CD4-positive, CD25-positive, alpha-beta regulatory T cell (primary cell): ENCODE results near the gene FAM168A. TPM values are rescaled to one million over a fixed set of nuclear protein-coding genes. Genes with fewer than 3 reads are reported as not detected.
A peak's percentile ranks its signal among the peaks of the same experiment; 100 is the strongest.

Experiments
- ATAC-seq, 2 donors: fragments of 150-1000 bp; cut with Tn5 transposase; one replicate each; pipeline ENCODE4 v1.10.0; 2021; ENCODE audit warnings: low read depth in 2 of 2, moderate number of reproducible peaks in 2 of 2, moderate library complexity in 1 of 2
- DNase-seq, 3 donors: peaks; one replicate each; pipeline versions ENCODE4 v3.0.0 to v3.0.0-alpha.2; 2012 to 2022; ENCODE audit warnings: mixed read lengths in 1 of 3
- H3K27ac ChIP-seq: one replicate; pipeline ENCODE4 v1.7.0; 2013; ENCODE audit warnings: mild to moderate bottlenecking, low read length; ENCODE audit not compliant: insufficient read depth, poor library complexity, severe bottlenecking
- H3K27me3 ChIP-seq: one replicate; pipeline ENCODE4 v1.7.0; 2013; ENCODE audit warnings: low read length; ENCODE audit not compliant: control insufficient read depth, insufficient read depth
- H3K36me3 ChIP-seq: one replicate; pipeline ENCODE4 v1.7.0; 2013; ENCODE audit warnings: mild to moderate bottlenecking, low read length, moderate library complexity; ENCODE audit not compliant: control insufficient read depth, insufficient read depth
- H3K4me1 ChIP-seq: 2 replicates; pipeline ENCODE4 v1.7.0; 2013; ENCODE audit warnings: mild to moderate bottlenecking, low read length; ENCODE audit not compliant: insufficient read depth, control insufficient read depth, poor library complexity, severe bottlenecking
- H3K4me3 ChIP-seq: one replicate; pipeline ENCODE4 v1.7.0; 2013; ENCODE audit warnings: low read depth, mild to moderate bottlenecking, low read length, moderate library complexity
- H3K9me3 ChIP-seq, 2 experiments: 1 replicate in 1 of 2; 2 replicates in 1 of 2; pipeline ENCODE4 v1.7.0; 2013; ENCODE audit warnings: low read length in 2 of 2, mild to moderate bottlenecking in 1 of 2, moderate library complexity in 1 of 2; ENCODE audit not compliant: control insufficient read depth in 2 of 2
- H3K27ac Mint-ChIP-seq, 3 donors: one replicate each; pipeline ENCODE4 v1.8.0; 2020 to 2022; ENCODE audit warnings: mild to moderate bottlenecking in 3 of 3, mixed read lengths in 3 of 3, moderate library complexity in 2 of 3
- H3K27me3 Mint-ChIP-seq: one replicate; pipeline ENCODE4 v1.8.0; 2022; ENCODE audit warnings: mild to moderate bottlenecking, mixed read lengths
- H3K36me3 Mint-ChIP-seq: one replicate; pipeline ENCODE4 v1.8.0; 2020; ENCODE audit warnings: mixed read lengths
- H3K4me1 Mint-ChIP-seq, 4 donors: one replicate each; pipeline ENCODE4 v1.8.0; 2020 to 2022; ENCODE audit warnings: mixed read lengths in 4 of 4, mild to moderate bottlenecking in 1 of 4
- H3K4me3 Mint-ChIP-seq, 4 donors: one replicate each; pipeline ENCODE4 v1.8.0; 2020 to 2022; ENCODE audit warnings: mild to moderate bottlenecking in 4 of 4, mixed read lengths in 4 of 4, moderate library complexity in 3 of 4
- H3K9me3 Mint-ChIP-seq, 7 donors: one replicate each; pipeline ENCODE4 v1.8.0; 2020 to 2022; ENCODE audit warnings: mixed read lengths in 7 of 7, mild to moderate bottlenecking in 3 of 7, moderate library complexity in 2 of 7
- polyA plus RNA-seq, 4 donors: library from polyadenylated mRNA; unstranded; fragments of 300-500 nt; fragmentation: Illumina TruSeq; gene quantifications; one replicate each; pipeline ENCODE4 v1.2.3, GENCODE V29; 2021
- total RNA-seq: library from RNA; stranded (reverse); gene quantifications from one replicate; pipeline ENCODE4 v1.2.3, GENCODE V29; 2022

The FAM168A gene
- total and polyA plus RNA-seq, 5 donors from 2014 or later = 1.5 to 21.3 (median 3.0) TPM

DNA sequence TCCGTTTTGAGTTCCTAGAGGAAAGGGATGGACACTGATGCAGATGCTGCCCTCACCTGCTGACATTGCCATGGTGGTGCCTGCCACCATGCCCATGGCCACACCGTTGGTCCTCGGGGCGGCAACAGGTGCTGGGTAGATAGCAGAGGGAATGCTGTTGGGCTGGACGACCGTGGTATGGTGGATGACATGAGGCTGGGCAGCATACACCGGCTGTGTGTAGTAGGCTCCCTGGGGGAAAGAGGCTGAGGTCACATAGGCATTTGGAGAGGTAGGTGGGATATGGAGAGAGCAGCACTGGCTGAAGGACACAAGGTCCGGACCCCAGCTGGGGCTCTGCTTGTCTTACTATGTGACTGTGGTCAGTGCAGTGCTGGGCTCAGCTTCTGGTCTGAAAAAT is 188.5 kb downstream of the FAM168A start:
- Mint-ChIP-seq H3K36me3 (peaks cover 29% of the 10 kb centered on the region), H3K27ac (peak overlapping the region in 2 of 3 donors; percentile 49 to 65), H3K27me3 (no peaks in the 10 kb centered on the region), H3K4me1 (peaks cover 0 to 7% (median 1%) of the 10 kb centered on the region in 4 donors), H3K9me3 (no peaks in the 10 kb centered on the region), H3K4me3 (no peak overlapping the region)
- H3K36me3 ChIP-seq = peaks cover 25% of the 10 kb centered on the region
- no peaks in the 10 kb centered on the region for H3K9me3 ChIP-seq
- no peaks in the 10 kb centered on the region for H3K27me3 ChIP-seq
- no peak overlapping the region for H3K4me3 ChIP-seq
- DNase-seq = no peak
- no peaks in the 10 kb centered on the region for H3K4me1 ChIP-seq
- no peak overlapping the region for H3K27ac ChIP-seq
- no peak for ATAC-seq

DNA sequence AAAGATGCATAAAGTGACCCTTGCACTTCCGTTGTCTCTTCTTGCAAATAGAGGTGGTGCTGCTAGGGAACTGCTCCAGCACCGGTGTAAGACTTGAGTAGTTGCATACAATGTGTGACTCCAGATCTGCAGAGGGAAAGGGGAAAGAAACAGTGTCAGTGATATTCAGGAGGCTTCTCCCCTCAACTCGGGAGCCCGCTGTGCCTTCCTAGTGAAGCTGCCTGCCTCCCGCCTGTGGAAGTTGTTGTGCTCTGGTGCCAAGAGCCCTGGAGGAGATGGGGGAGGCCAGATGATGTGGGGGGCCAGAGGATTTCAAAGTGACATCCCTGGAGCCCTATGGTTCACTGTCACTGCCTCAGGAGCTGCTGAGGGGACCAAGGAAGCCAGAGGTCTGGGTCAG is 191.3 kb downstream of the FAM168A start:
- Mint-ChIP-seq H3K27me3 (no peaks in the 10 kb centered on the region), H3K4me3 (no peak overlapping the region), H3K36me3 (peaks cover 23% of the 10 kb centered on the region), H3K4me1 (no peaks in the 10 kb centered on the region), H3K27ac (peak overlapping the region in 2 of 3 donors; percentile 32 to 65), H3K9me3 (no peaks in the 10 kb centered on the region)
- Histone ChIP-seq H3K9me3 (no peaks in the 10 kb centered on the region), H3K27ac (no peak overlapping the region), H3K4me3 (no peak overlapping the region), H3K4me1 (no peaks in the 10 kb centered on the region), H3K36me3 (peaks cover 25% of the 10 kb centered on the region), H3K27me3 (no peaks in the 10 kb centered on the region)
- ATAC-seq (no peak), DNase-seq (no peak)

DNA sequence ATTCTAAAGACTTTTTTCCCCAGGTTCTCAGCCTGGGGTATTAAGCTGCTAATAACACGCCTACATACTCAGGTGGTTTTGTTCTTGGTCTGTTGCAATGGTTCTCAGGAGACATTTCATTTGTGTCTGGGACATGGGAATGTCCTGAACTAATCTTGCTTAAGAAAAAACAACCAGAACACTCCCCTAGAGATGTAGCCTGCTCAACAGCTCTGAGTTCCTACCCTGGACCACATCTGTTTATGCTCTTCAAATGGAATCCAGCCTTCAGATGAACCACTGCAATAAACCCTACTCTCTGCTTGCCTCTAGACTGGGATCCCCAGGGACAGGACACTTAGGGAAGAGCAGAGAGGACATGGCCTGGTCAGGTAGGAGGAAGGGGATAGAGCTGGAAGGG is 191.8 kb downstream of the FAM168A start:
- no peaks in the 10 kb centered on the region for H3K4me1 ChIP-seq
- H3K36me3 ChIP-seq = peaks cover 25% of the 10 kb centered on the region
- no peak overlapping the region for H3K27ac ChIP-seq
- Mint-ChIP-seq H3K27ac (no peak overlapping the region), H3K27me3 (no peaks in the 10 kb centered on the region), H3K4me1 (no peaks in the 10 kb centered on the region), H3K36me3 (peaks cover 23% of the 10 kb centered on the region), H3K9me3 (no peaks in the 10 kb centered on the region), H3K4me3 (no peak overlapping the region)
- no peak for ATAC-seq
- no peak for DNase-seq
- no peak overlapping the region for H3K4me3 ChIP-seq
- no peaks in the 10 kb centered on the region for H3K27me3 ChIP-seq
- H3K9me3 ChIP-seq = no peaks in the 10 kb centered on the region

DNA sequence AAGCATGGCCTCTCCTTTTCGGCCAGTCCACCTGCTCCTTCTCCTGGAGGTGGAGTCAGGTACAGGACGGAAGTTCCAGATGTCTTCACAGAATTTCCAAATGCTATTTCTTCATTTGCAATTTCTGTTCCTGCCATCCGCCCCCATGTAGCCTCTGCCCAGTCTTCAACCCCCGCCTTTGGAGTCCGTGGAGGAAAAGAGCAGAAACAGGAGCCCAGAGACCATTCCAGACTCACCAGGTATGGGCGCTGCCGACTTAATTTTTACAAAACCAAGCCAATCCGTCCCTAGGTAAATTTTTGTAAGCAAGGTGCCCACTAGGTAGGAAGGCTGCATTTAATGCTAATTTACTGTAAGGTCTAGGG is 192.8 kb downstream of the FAM168A start:
- DNase-seq (no peak), ATAC-seq (no peak)
- no peaks in the 10 kb centered on the region for H3K4me1 ChIP-seq
- H3K36me3 ChIP-seq = peaks cover 25% of the 10 kb centered on the region
- no peak overlapping the region for H3K27ac ChIP-seq
- no peaks in the 10 kb centered on the region for H3K9me3 Mint-ChIP-seq
- H3K27ac Mint-ChIP-seq = peak overlapping the region in 2 of 3 donors; percentile 17 to 86
- H3K4me3 ChIP-seq = no peak overlapping the region
- H3K9me3 ChIP-seq = no peaks in the 10 kb centered on the region
- H3K4me1 Mint-ChIP-seq = no peaks in the 10 kb centered on the region
- H3K27me3 ChIP-seq = no peaks in the 10 kb centered on the region
- no peak overlapping the region for H3K4me3 Mint-ChIP-seq
- H3K27me3 Mint-ChIP-seq = no peaks in the 10 kb centered on the region
- H3K36me3 Mint-ChIP-seq = peaks cover 17% of the 10 kb centered on the region

DNA sequence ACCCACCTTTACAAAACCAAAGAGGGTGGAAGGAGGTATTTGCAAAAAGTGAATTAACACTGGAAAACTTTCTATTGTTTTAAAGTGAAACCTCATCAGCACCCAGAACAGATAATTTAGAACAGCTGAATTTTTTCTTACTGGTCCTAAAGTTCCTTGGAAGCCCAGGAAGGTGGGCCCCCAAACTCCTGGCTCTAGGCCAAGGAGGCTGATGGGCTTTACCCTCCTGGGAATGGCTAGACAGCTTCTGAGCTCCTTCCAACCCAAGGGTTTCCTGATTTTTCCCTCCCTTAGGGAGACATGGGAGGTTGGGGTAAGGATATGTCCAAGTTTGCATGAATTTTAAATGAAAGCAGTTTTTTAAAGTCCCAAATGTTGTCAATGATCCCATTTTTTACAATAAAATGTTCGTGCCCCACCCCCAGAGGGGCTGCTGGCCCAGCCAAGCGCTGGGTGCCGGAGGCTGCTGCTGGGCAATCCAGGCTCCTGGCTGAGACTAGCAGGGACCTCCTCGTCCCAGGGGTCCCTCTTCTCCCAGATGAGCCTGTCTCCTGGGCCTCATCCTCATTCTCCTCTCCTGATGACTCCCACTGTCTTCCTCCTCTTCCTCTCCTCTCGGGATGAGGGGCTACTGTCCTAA is 193.3 kb downstream of the FAM168A start:
- H3K27me3 Mint-ChIP-seq = no peaks in the 10 kb centered on the region
- no peak for DNase-seq
- H3K36me3 Mint-ChIP-seq = peaks cover 17% of the 10 kb centered on the region
- H3K4me1 Mint-ChIP-seq = no peaks in the 10 kb centered on the region
- Histone ChIP-seq H3K27me3 (no peaks in the 10 kb centered on the region), H3K9me3 (no peaks in the 10 kb centered on the region), H3K4me3 (no peak overlapping the region), H3K27ac (no peak overlapping the region), H3K4me1 (no peaks in the 10 kb centered on the region), H3K36me3 (peaks cover 24% of the 10 kb centered on the region)
- no peak for ATAC-seq
- H3K27ac Mint-ChIP-seq = peak overlapping the region in 2 of 3 donors; percentile 38 to 86
- H3K4me3 Mint-ChIP-seq = no peak overlapping the region
- H3K9me3 Mint-ChIP-seq = no peaks in the 10 kb centered on the region

DNA sequence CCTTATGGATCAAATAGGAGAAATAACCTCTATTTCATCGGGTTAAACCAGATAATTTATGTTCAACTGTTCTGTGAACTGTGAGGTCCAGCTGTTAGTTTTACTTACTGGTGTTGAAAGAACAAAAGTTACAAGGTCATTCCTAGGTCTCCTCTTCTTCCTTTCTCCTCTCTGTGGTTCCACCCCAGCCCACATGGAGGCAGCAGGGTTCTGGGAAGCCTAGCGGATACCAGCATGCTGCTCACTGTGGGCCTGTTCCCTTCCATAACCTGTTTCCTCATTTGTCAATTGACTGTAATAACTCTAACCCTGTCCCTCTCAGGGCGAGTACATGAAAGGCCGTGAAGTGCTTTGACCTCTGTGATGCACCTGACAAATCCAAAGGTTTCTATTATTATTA is 193.9 kb downstream of the FAM168A start:
- DNase-seq = no peak
- no peaks in the 10 kb centered on the region for H3K9me3 Mint-ChIP-seq
- no peak overlapping the region for H3K27ac Mint-ChIP-seq

DNA sequence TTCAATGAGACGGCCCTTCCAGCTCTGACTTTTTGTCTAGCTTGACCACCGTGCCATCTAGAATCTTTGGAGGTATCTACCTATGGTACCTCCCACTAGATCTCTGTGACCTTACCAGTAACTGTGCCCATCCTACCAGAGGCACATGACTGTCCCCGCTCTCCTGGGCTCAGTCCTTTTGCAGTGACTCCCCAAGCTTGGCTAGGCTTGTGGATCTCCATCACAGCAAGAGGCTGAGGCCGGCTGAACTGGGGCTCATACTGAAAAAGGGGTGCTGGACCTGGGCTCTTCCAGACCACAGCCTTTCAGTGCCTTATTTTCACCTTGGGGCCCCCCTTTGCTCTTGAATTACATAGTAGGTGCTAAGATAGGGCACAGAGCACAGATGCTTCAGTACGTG is 194.4 kb downstream of the FAM168A start:
- no peak for DNase-seq
- Histone ChIP-seq H3K27me3 (no peaks in the 10 kb centered on the region), H3K4me1 (no peaks in the 10 kb centered on the region), H3K4me3 (no peak overlapping the region), H3K36me3 (peaks cover 14% of the 10 kb centered on the region), H3K9me3 (no peaks in the 10 kb centered on the region), H3K27ac (no peak overlapping the region)
- peaks cover 0 to 2% (median 0%) of the 10 kb centered on the region in 4 donors for H3K4me1 Mint-ChIP-seq
- peak overlapping the region in 1 of 3 donors; percentile 49 for H3K27ac Mint-ChIP-seq
- no peak for ATAC-seq
- H3K36me3 Mint-ChIP-seq = peaks cover 8% of the 10 kb centered on the region
- no peaks in the 10 kb centered on the region for H3K27me3 Mint-ChIP-seq
- no peak overlapping the region for H3K4me3 Mint-ChIP-seq
- no peaks in the 10 kb centered on the region for H3K9me3 Mint-ChIP-seq

More for the DNA sequence above, 193.9 kb downstream of the FAM168A start:
- Histone ChIP-seq H3K27ac (no peak overlapping the region), H3K4me1 (no peaks in the 10 kb centered on the region), H3K9me3 (no peaks in the 10 kb centered on the region), H3K27me3 (no peaks in the 10 kb centered on the region), H3K4me3 (no peak overlapping the region), H3K36me3 (peaks cover 18% of the 10 kb centered on the region)
- no peaks in the 10 kb centered on the region for H3K27me3 Mint-ChIP-seq
- no peak for ATAC-seq
- H3K36me3 Mint-ChIP-seq = peaks cover 11% of the 10 kb centered on the region
- no peak overlapping the region for H3K4me3 Mint-ChIP-seq
- peaks cover 0 to 2% (median 0%) of the 10 kb centered on the region in 4 donors for H3K4me1 Mint-ChIP-seq

DNA sequence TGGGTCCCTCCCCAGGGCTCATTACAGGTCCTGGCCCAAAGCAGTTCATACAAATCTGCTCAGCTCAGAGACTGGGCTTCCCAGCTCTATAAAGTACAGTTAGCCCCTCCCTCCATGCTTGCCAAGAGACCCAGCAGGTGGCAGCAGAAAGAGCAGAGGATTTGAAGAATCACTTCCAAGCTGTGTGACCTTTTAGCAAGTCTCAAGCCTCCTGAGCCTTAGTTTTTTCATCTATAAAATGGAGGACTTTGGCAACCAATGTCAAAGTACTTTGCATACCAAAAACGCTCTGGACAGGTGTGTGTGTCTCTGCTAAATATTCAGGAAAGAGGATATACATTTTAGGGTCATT is 195.1 kb downstream of the FAM168A start:
- no peaks in the 10 kb centered on the region for H3K9me3 Mint-ChIP-seq
- H3K4me3 Mint-ChIP-seq = no peak overlapping the region
- peak overlapping the region in 2 of 3 donors; percentile 49 to 51 for H3K27ac Mint-ChIP-seq
- Histone ChIP-seq H3K27me3 (no peaks in the 10 kb centered on the region), H3K4me1 (no peaks in the 10 kb centered on the region), H3K27ac (no peak overlapping the region), H3K36me3 (peaks cover 14% of the 10 kb centered on the region), H3K4me3 (no peak overlapping the region), H3K9me3 (no peaks in the 10 kb centered on the region)
- DNase-seq = peak in 1 of 3 donors; percentile 48
- peaks cover 0 to 2% (median 0%) of the 10 kb centered on the region in 4 donors for H3K4me1 Mint-ChIP-seq
- H3K36me3 Mint-ChIP-seq = peaks cover 4% of the 10 kb centered on the region
- no peaks in the 10 kb centered on the region for H3K27me3 Mint-ChIP-seq
- peak in 1 of 2 donors; percentile 20 for ATAC-seq
